Stimulated activated CD8-positive, alpha-beta memory T cell treated with anti-CD3 and anti-CD28 coated beads, Interleukin-7, amount 100 ng/mL, for 48 hours (primary cell): Measurements from ENCODE around the gene DPY19L1.
"Not testable (repeated sequence)": the region's sequence is repeated elsewhere in the genome, so short reads cannot be mapped to it uniquely, and the experiment has no call there.

Experiments
- DNase-seq, 2 donors: peaks; one replicate each; pipeline ENCODE4 v3.0.0-alpha.2; 2020; ENCODE audit warnings: low read depth in 1 of 2; ENCODE audit errors: extremely low read depth in 1 of 2

Gene DPY19L1

DNA sequence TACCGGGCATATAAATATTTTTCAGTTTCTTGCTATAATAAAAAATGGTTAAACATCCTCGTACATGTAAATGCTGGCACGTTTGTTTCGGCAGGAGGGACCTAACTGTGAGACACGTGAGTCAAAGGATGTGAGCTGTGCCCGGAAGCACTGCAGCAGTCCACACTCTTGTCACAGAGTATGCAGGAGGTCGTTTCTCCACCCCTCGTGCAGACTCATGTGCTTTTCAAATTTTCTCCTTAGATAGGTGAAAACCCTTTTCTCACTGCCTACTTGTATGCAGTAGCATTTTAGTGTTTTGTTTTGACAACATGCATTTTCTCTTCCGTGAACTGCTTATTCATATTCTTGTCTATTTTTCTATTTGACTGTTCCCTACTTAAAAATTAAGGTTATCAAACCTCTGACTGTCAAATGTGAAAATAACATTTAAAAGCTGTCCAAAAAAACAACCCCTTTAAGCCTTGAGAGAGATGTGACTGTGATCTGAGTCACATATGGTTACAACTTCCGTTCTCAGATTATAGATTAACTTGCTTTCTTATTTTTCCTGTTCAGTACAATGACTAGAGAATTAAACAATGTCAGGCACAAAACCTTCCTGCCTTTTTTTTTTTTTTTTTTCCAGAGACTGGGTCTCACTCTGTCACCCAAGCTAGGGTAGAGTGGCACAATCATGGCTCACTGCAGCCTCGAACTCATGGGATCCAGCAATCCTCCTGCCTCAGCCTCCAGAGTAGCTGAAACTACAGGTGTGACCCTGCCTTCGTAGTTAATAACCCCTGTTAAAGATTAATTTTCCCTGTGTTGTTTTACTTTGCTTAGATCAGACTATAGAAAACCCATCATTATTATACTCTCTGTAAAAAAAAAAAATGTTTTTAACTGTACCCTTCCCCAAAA is 45.1 kb downstream of the DPY19L1 start:
- DNase-seq = peak; percentile 5 to 42

DNA sequence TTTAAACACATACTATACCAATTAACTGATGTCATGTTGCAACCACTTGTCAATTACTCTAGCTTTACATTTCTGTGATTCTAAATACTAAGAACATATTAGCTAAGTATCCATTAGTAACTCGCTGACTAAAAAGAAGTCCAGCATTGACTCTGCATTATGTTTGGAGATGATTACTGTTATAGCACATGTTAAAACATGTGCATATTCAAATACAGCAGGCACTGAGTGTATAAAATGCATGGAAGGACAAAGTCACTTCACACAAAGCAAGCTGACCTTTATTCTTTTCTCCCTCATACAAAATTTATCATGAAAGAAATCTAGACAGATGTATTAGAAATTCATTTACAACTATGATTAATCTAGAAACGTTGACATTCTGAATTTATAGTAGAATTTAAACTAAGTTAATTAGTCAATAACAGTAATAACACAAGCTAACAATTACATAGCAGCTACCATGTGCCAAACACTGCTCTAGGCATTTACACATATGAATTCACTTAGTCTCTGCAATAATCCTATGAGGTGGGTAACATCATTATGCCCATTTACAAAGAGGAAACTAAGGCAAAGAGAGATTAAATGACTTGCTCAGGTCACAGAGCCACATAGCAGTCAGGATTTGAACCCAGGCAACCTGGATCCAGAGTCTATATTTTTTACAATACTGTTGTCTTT is 48.7 kb downstream of the DPY19L1 start:
- DNase-seq = not testable (repeated sequence)

DNA sequence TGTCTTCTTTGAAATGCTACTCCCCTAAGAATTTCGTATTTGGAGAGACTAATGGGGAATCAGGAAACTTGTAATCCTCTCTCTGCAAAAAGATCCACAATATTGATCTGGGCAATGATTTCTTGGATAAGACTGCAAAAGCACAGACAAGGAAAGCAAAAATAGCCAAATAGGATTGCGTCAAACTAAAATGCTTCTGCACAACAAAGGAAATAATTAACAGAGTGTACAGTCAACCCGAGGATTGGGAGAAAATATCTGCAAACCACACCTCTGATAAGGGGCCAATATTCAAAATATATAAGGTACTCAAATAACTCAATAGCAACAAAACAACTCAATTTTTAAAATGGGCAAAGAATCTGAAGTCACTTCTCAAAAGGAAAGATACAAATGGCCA is 52.1 kb downstream of the DPY19L1 start:
- not testable (repeated sequence) for DNase-seq

DNA sequence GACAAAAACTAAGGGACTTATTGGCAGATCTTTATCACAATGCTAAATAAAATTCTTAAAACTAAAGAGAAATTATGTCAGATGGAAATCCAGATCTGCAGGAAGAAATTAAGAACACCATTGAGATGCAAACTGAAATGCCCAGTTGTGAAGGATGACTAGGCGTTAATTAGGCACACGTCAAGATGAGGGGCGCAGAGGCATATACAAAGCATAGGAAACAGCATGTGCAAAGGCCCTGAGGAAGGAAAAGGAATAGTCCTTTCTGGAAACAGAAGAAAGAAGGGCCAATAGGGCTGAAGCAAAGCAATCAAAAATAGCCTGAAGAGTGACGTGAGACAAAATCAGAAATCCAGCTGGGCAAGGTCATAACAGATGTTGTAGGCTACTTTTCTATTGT is 53.1 kb downstream of the DPY19L1 start:
- not testable (repeated sequence) for DNase-seq

DNA sequence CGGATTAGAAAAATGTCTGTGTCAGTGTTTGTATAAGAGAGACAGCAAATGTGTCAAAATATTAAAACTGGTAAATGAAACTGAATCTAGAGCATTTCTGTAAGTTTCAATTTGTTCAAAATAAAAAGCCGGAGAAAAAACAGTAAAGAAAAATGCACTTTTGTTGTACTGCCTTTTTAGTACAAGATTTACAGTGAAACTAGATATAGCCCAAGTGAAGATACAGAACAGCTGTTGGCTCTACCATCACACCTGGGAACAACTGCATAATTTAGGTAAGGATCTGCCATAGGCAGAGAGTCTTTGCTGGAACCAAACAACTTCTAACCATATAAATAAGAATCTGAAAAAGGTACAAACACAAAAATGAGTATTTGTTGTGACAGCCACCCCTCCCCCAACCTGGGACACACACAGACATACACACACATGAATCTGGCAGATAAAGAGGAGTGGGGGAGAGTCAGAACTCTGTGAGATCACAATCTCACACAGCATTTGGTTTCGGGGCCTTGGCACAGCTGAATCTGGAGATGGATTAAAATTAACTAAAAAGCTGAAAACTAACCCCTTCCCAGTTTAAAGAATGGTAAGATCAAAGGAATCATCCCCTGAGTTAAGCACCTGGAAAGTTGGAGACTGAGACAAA is 54.8 kb downstream of the DPY19L1 start:
- no peak for DNase-seq

DNA sequence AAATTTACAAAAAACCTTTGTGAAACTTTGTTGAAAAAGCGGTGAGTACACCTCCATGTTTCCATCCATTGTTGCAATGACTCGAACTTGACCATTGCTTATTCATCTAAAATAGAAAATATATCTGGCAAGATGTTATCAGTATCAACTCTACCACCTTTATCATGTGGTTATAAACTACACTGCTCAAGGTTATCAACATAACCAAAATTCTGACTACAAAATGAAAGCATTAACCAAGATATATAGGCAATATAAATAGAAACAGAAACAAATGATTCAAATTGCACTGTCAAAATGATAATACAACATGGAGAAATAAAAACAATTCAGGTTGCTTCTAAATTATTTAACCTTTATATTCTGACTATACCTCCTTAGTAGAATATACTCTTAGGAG is 58.2 kb downstream of the DPY19L1 start:
- DNase-seq = not testable (repeated sequence)

DNA sequence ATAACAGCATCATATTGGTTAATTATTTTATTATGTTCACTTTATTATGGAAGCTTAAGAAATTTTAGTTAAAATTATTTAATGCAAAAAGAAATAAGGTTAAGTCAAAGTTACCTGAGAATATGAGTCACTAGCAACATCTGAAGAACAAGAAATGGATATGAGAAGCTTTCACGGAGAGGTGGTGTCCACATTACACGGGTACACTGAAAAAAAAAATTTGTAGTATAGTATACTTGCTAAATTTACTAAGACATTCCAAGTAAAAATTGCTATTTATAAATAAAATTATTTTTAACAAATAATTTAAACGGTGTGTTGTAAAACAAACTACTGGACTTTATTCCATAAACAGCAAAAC is 63.9 kb downstream of the DPY19L1 start:
- DNase-seq = no peak

DNA sequence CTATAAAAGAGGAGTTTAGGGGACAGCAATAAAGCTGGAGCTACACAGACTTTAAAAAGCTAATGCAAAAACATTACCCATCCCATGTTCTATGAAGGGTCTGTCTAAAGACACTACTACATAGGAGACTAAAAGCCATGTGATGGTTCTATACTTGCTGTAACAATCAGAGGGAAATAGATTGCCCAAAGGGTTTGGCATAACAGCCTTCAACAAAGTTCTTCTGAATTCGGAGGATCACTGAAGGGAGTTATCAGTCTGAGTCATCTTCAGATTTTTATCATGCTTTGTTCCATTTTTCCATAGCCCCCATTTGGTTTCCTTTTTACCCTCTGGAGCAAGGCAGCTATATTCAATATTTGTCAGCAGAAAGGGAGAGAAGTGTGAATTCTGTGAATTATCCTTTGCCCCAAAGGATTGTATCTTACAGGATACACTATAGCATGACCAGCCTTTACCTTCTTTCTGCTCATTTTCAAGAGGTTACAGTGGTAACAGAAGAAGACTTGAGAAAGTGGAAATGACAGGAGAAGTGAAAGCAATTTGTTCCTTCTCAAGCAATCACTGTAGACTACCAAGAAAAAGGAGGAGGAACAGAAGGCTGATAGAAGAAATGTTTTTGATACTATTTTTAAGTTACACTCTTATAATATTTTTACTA is 64.4 kb downstream of the DPY19L1 start:
- not testable (repeated sequence) for DNase-seq

DNA sequence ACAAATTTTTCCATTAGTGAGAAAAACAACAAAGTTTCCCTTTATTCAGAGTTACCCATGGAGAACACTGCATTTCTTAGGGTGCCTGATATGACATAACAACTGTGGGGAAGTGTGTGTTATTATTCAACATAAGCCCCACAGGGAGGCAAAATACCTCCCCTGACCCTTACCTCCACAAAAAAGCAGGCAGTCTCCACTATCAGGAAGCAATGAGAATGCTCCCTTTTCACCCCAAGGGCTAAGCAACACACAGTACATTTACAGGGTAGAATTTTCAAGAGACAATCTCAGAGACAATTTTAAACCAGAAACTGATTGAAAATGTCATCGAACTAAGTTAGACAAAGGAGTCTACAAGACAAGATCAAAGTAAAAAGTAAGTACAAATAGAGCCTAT is 69.5 kb downstream of the DPY19L1 start:
- not testable (repeated sequence) for DNase-seq

DNA sequence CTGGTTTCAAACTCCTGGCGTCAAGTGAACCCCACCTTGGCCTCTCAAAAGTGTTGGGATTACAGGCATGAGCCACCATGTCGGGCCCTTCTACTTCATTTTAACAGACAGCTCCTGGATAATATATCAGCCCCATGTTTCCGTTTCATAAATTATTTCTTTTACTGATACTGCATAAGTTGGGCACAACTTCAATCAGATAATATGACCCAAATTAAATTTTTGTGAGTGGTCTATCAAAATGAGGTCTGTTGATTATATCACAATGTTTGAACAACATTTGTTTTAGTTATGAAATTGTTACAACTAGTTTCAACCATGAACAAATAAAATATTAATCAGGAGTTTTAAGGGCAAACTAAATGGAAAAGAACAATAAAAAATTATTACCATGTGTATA is 70.8 kb downstream of the DPY19L1 start:
- not testable (repeated sequence) for DNase-seq

DNA sequence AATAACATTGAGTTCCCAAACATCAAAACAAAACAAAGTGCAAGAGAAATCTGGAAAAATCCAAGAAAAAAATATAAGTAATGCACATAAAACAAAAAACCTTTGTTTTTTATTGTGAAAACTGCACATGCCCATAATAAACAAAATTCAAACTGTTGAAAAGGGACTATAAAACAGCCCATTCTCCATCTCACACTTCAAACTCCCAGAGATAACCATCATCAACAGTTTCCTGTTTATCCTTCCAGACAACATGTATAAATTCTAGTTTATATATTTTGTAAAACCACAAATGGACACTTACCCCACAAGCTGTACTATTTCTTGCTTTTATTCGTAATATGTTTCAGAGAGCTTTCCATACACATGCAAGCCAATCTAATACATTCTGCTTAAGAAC is 79.3 kb downstream of the DPY19L1 start:
- DNase-seq = no peak

DNA sequence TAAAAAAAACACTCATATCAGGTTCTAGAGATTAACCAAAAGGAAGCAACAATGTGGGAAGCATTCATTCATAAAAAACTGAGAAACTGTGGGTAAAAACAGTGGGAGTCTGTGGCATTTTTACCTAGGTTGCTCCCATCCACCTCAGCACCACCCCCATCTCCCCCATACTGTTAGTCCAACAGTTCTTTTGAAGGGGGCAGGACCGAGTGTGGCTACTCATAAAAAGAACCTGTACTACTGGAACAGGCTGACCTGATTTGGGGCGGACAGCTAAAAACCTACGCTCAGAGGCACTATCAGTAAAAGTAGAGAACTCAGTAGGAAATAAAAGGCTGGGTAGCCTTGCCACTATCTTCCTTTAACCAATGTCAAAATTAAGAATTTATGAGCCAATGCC is 84.5 kb downstream of the DPY19L1 start:
- DNase-seq = no peak

DNA sequence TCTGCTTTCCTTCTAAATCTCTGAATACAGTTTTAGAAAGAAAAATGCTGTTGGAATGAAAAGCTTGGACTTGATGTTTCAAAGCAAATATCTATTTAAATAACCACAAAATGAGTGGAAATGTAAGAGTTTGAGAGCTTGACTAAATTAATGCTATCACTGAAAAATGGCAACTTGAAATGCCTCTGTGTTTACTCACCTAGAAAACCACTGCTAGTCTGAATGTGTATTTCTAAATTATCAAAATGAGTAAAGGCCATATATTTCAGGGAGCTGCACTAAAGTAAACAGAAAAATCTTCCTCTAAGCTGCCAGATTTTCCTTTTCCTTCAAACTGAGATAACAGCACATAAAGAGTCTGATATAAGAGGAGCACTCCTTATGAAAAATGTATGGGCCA is 87.9 kb downstream of the DPY19L1 start:
- DNase-seq = no peak

DNA sequence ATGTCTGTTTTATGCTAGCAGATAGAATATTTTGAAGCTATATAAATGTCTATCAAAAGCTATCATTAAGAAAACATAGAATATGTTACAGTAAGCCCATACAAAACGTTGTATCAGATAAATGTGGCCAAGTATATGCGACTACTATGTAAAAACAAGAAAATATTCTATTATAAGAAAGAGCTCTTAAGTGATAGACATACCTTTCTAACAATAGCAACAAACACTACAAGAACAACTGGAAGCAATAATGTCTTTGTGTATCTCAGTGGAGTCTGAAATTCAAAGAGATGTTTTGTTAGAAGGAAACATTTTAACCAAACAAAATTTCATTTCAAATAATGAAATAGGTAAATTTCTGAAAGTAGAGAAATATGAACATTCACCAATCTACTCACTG is 89.9 kb downstream of the DPY19L1 start:
- not testable (repeated sequence) for DNase-seq

DNA sequence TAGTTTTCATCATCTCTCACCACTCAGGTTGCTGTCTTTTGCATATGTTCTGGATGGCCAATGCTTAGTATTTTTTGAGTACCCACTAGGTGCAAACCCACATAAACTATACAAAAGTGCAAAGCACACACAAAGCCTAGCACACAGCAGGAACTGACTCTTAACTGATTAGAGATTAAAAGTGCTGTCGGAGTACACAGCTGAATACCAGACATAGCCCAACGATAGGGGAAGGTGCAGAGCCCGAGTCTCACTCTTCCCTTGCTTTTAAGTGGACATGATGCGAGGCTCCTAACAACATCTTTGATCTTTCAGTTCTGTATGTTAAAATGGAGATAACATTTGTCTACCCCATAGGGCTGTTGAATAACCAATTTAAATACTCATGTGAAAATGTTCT is 90.8 kb downstream of the DPY19L1 start:
- DNase-seq = no peak

DNA sequence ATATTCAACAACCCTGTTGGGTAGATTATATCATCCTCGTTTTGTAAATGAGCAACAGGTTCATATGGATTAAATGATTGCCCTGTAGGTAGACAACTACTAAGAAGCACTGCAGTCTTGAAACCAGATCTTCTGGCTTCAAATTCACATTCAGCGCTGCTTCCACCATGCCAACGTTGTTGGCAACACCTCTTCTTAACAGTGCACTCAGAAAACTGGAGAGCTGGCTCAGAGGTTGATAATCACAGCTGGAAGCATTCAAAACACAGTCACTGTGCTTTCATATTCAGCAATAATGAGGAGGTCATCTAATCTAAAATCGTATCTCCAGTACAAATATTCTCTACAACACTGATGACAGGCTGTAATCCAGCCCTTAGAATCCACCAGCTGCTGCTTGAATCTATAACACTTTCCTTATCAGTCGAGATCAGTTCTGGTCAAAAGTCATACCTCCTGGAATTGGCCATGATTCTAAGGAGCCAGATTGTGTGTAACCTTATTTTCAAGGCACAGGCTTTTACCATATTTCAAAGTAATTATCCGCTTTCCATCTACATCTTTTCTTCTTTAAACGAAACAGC is 91.3 kb downstream of the DPY19L1 start:
- not testable (repeated sequence) for DNase-seq

DNA sequence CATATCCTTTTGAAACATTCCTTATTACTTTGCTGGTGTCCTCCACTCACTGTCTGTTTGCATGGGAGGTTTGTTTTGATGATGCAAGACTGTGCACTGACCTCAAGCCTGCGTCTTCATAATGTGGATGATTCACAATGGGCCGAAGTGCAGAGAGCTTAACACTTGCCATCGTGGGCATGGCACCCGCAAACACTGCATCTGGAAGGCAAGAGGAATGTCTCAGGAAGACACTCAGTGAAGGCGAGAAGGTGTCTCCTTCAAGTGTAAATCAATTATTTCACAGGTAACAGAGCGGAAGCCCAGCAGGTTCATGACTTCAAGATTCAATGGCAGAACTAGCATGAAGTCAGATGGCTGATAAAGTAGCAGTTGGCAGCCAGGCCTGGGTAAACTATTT is 98.1 kb downstream of the DPY19L1 start:
- DNase-seq = no peak

DNA sequence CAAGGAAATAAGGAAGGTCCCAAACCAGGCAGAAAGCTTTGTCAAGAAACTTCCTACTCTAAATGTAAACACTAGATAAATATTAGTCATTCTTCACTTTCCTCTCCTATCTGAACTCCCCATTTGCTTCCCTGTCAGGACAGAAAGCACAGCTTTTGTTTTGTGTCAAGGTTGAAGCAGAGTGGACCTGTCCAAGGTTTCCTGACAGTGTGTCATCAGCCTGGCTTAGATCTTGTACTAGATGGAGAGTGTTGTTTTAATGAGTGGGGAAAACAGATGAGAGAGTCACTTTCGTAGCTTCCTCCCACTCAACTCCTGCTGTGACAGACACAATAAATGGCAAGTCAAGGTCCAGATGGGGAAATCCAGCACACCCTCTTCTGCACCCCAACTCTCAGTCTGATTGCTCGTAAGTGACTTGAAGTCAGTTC is 101.5 kb downstream of the DPY19L1 start:
- DNase-seq = not testable (repeated sequence)

DNA sequence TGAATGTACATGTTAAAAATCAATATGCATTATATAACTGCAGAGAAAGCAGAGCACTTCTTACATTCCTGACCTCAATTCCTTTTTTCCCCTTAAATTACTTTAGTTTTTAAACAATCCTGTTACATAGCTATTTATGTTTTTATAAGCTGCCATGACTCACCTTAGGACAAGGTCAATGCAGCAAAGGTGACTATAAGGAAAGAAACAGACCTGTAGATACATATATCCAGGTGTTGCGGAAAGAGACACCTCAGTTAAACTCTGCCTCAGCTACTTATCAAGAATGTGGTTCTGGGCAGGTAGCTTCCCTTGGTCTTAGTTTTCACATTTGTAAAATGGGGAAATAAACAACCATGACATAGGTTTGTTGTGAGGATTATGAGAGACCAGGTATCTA is 105.5 kb downstream of the DPY19L1 start:
- DNase-seq = no peak

DNA sequence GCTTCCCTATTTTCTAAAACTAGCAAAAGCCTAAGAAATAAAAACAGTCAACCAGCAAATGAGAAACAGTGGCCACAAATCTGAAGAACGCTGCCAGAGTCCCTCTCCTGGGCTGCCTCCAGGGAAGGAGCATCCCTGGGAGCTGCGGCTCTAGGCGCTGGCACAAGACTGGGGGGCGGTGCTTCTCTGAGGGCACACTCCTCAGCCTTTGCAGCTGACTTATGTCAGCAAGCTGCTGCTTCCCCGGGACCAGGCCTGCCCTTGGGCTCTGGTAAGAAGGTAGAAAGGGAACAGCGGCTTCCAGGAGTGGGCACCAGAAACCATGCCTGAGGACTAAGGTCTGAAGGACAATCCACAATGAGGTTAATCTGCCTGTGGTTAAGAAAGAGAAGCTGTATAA is 107.5 kb downstream of the DPY19L1 start:
- not testable (repeated sequence) for DNase-seq

DNA sequence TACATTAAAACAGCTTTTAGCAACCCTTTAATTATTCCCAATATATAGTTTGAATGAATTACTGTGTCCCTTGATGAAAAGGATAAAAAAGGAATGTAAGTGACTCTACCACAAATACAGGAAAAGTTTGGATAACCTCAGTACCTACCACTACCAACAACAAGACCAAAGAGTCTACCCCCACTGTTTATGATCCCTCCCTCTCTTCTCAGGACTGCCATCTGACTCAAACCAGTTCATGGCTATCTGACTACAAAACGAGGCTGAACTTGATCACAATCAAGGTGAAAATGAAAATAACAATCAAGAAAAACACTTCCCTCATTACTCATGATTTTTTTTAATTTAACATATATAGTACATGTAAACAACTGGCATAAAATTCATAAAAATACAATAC is 108.7 kb downstream of the DPY19L1 start:
- no peak for DNase-seq
